Measurements from ENCODE around the gene RTN4.

The RTN4 gene

DNA sequence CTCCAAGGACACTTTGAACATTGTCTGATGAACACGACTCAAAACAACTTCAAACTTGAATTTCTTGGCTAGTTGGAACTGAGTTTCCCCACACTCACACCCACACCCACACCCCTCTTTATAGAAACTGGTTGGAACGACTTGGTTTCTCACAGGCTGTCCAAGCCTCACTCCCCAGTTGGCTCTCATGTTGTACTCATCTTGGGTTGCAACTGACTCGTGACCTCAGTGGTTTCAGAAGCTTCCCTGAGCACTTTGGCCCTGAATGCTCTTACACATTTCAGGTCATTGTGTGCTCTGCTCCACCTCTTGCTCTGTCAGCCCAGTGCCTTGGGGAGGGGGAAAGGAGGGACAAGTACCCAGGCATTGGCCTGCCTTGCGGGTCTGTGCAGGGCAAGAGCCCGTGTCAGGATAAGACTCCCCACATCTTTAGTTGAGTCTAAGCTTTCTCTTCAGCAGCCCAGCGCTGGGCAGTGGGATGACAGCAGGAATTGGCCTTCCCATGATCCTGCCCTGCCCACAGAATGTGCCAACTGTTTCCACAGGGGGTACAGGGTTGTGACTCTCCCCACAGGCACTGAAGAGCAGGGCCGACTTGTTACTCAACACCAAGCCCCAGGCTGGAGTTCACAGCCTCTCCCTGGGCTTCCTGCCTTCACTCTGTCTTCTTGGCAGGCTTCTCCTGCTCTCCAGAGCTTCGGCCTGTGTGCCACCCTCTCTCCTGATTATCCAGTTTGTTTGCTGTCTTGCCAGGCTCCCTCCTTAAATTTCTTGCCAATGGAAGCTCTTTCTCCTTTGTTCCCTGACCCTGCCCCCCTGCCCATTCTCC lies 104.6 kb downstream of the RTN4 start:
- in situ Hi-C loops (cut with MboI; ENCODE audit: low pct_unique_long_range_greater_than_20kb, low sequenced_read_pairs, unreplicated experiment) = no loop called here
- TF ChIP-seq, protein P1, sequence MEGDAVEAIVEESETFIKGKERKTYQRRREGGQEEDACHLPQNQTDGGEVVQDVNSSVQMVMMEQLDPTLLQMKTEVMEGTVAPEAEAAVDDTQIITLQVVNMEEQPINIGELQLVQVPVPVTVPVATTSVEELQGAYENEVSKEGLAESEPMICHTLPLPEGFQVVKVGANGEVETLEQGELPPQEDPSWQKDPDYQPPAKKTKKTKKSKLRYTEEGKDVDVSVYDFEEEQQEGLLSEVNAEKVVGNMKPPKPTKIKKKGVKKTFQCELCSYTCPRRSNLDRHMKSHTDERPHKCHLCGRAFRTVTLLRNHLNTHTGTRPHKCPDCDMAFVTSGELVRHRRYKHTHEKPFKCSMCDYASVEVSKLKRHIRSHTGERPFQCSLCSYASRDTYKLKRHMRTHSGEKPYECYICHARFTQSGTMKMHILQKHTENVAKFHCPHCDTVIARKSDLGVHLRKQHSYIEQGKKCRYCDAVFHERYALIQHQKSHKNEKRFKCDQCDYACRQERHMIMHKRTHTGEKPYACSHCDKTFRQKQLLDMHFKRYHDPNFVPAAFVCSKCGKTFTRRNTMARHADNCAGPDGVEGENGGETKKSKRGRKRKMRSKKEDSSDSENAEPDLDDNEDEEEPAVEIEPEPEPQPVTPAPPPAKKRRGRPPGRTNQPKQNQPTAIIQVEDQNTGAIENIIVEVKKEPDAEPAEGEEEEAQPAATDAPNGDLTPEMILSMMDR (IDR thresholded peaks at IDR 0.05; ENCODE audit: extremely low read depth, insufficient read depth, missing control alignments) = no peak
- DNase-seq (ENCODE audit: low spot score) = peak; percentile 60

DNA sequence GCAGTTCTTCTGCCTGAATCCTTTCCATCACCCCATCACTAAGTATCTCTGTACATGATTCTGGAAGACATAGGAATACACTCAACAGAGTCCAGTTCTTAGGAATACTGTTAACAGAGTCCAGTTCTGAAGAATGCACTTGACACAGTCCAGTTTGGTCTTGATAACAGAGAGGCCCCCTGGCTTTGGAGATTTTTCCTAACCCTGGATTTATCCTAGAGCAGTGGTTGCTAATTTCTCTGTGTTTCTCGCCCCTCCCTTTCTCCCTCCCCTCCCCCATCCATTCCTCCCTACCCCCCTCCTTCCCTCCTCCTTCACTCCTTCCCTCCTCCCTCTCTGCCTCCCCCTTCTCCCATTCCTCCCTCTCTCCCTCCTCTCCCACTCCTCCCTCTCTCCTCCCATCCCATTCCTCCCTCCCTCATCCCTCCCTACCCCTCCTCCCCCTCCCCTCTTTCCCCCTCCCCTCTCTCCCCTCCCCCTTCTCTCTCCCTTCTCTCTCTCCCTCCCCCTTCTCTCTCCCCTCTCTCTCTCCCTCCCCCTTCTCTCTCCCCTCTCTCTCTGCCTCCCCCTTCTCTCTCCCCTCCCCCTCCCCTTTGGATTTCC lies 105.4 kb downstream of the RTN4 start:
- in situ Hi-C loops (cut with MboI; ENCODE audit: low pct_unique_long_range_greater_than_20kb, low sequenced_read_pairs, unreplicated experiment) = no loop called here
- no peak for DNase-seq (ENCODE audit: low spot score)
- TF ChIP-seq, protein P1 (IDR thresholded peaks at IDR 0.05; ENCODE audit: extremely low read depth, insufficient read depth, missing control alignments) = no peak

DNA sequence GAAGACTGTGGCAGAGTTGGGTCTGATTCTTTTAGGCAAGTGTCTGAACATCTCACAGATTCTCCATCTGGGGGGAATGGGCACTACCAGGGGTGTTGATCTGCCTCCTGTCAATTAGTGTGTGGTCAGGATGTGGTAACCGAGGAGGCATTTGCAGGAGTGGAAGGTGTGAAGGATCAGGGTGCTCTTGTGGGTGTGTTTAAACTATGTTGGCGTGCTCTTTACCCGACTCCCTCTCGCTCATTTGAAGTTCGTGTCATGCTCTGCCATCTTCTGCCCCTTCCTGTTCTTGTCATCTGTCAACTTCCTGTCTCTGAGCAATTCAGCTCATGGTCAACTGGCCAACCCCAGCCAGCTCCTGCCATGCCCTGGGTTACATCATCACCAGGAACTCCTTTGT lies 107.9 kb downstream of the RTN4 start:
- DNase-seq (ENCODE audit: low spot score) = no peak
- TF ChIP-seq, protein P1 (IDR thresholded peaks at IDR 0.05; ENCODE audit: extremely low read depth, insufficient read depth, missing control alignments) = no peak
- in situ Hi-C loops (cut with MboI; ENCODE audit: low pct_unique_long_range_greater_than_20kb, low sequenced_read_pairs, unreplicated experiment) = no loop called here

DNA sequence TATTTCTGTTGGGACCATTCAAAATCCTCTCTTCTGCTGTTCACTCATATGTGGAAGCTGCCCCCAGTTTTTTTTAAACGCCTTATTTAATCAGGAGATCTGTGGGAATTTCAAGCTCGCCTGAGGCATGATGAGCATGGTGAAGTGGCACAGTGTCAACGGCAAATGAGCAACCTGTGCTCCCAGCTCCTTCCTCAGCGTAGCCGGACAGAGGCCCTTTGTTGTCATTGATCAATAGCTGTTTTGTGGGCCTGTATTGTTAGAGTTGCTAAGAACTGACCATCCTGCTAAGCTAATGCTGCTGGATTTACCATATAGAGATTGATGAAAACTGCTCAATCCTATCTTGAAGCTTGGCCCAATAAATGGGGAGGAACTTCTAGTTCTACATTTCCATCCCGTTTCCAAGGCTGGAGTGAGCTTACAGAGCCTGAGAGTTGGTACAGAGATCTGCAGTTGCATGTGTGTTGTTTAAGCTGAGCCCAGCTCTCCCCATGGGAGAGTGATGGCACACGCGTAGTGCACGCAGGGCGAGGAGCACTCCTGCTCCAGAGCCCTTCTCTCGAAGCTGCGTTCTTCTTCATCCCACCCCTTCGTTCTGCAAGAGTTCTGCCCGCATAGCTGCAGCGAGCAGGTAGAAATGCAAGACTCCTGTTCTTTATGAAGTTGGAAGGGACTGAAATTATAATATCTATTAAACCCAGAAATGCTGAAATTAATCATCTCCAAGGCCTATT lies 108.8 kb downstream of the RTN4 start:
- TF ChIP-seq, protein P1 (IDR thresholded peaks at IDR 0.05; ENCODE audit: extremely low read depth, insufficient read depth, missing control alignments) = no peak
- in situ Hi-C loops (cut with MboI; ENCODE audit: low pct_unique_long_range_greater_than_20kb, low sequenced_read_pairs, unreplicated experiment) = no loop called here
- DNase-seq (ENCODE audit: low spot score) = no peak

DNA sequence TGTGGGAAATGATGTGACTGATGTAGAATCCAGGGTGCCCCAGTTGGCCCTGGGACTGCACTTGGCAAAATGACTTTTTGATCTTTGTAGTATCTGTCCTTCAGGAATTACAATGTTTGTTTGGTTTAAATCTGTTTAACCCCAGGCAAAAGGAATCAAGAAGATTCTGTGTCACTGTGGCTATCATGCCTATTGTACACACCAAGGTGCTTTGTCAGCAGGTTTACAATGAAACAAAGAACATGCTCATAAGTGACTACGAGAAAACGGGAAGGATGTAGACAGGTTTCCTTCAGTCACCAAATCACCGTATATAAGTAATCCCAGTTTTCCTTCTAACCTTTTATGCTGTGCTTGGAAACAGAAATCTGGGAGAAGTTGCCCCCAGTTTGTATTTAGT lies 109.5 kb downstream of the RTN4 start:
- in situ Hi-C loops (cut with MboI; ENCODE audit: low pct_unique_long_range_greater_than_20kb, low sequenced_read_pairs, unreplicated experiment) = no loop called here
- DNase-seq (ENCODE audit: low spot score) = no peak
- TF ChIP-seq, protein P1 (IDR thresholded peaks at IDR 0.05; ENCODE audit: extremely low read depth, insufficient read depth, missing control alignments) = no peak

DNA sequence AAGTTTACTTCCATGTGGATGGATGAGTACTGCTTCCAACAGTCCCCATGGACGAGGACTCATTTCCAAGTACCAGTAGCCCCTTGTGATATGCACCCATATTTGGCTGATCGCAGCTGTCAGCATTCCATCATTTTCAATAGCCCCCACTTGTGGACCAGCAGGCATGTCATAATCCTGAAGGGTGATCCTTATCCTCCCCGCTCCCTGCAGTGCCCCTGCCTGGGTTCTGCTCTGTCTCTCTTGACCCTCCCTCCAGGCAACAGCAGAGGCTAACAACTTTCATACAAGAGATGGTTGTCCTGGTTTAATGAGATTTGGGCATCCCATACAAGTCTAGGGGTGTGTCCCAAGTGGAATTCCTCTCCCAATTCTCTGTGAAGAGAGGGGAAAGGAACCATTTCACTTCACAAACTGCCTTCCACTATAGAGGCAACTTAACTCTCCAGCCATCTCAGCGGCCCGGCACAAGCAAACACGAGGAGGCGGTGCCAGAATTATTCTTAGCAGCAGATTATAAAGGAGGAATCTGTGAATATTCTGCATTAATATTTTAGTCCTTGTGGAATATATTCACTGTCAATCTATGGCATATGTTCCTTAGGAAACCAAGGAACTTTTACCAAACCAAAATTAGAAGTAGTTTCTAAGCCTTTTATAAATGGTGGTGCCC lies 110.7 kb downstream of the RTN4 start:
- TF ChIP-seq, protein P1 (IDR thresholded peaks at IDR 0.05; ENCODE audit: extremely low read depth, insufficient read depth, missing control alignments) = no peak
- in situ Hi-C loops (cut with MboI; ENCODE audit: low pct_unique_long_range_greater_than_20kb, low sequenced_read_pairs, unreplicated experiment) = no loop called here
- DNase-seq (ENCODE audit: low spot score) = no peak

Data from GM13977 (cell line).